ENCODE results near the gene TLN1.

TLN1 gene

DNA sequence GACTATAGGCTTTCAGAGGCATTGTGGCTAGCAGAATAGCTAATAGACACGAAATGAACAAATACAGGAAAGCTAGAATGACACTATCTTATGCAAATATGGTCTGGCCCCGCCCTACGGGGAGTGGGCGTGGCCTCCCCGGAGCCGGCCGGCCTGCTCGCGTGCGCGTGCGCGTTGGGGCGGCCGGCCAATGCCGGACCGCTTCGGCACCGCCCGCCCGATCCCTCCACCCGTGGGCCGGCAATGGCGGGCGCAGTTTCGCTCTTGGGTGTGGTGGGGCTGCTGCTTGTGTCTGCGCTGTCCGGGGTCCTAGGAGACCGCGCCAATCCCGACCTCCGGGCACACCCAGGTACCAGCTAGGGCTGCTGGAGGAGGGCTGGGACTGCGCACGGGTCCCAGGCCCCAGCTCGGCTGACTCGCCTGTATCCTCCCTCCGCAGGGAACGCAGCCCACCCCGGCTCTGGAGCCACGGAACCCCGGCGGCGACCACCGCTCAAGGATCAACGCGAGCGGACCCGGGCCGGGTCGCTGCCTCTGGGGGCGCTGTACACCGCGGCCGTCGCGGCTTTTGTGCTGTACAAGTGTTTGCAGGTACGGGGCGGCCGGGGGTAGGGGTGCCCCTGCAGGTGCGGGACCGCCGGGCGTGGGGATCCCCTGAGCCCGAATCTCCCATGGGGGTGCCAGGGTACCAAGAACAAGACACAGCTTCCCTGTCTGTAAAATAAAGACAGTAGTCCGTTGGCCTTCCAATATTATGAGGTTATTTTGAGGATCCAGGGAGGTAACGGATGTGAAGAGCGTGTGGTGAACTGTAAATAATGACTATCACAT, 73.6 kb downstream of the TLN1 start, which contains the start of gene CCDC107:
Gene CCDC107 (plus strand): TSS at position 156 of the 831 bp plus-strand sequence. CDS start 88 bp downstream, at position 244.
- DNase-seq, result peak; percentile 80

DNA sequence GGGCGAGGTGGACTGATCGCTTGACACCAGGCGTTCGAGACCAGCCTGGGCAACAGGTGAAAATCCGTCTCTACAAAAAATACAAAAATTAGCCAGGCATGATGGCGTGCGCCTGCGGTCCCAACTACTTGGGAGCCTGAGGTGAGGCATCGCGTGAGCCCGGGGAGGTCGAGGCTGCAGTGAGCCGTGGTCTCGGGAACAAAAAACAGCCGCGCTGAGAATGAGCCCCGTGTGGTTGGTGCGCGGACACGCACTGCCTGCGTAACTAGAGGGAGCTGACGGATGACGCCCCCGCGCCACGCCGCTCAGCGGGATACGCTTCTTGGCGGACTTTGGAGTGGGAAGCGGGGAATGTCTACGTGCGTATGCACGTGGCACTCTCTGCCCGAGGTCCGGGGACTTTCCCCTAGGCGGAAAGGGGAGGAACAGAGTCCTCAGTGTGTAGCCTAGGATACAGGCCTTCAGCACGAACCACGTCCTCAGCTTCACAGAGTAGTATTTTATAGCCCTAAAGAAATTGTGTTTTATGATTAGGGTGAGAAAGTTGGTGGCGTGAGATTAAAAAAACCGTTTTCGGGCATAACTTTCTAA, 74.4 kb downstream of the TLN1 start, which contains the start of gene RMRP:
Gene RMRP (minus strand): TSS at position 474 of the 591 bp plus-strand sequence.
- DNase-seq, result peak; percentile 75

DNA sequence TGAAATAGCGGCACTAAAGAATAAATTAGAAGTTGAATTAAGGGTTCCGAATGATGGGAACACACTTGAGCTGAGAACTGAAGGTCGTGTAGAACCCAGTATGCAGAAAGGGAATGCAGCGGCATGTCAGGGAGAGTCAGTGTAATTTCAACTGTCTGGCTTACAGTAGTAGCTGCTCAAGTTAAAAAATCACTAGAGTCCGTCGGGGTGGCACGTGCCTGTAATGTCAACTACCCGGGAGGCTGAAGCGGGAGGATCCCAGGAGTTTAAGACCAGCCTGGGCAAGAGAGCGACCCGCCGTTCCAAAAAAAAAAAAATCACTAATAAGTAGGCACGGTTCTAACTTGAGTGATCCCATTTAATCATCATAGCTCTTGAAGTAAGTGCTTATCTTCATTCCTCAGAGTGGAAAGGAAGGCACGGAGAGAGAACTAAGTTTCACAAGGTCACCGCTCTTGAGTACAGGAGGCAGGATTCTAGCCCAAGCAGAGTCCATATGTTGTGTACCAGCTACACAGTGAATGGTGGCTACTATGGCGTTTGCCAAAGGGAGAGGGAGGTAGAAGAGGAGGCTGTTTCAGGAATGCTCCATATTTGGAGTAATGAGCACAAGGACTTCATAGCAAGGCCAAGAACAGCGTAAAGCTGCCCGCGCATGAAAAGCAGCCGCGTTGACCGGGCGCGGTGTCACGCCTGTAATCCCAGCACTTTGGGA, 75.0 kb downstream of the TLN1 start:
- DNase-seq, result no peak

DNA sequence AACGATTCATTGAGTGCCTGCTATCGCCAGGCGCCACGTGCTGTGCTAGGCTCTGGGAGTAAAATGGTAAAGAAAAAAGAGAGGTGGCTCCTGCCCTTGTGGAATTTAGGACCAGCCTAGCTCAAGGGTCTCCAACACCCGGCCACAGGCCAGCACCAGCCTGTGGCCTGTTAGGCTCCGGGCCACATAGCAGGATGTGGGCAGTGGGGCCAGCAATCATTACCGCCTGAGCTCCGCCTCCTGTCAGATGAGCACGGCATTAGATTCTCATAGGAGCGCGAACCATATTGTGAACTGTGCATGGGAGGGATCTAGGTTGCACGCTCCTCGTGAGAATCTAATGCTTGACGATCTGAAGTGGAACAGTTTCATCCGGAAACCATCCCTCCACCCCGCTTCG, 75.6 kb downstream of the TLN1 start:
- no peak for DNase-seq

DNA sequence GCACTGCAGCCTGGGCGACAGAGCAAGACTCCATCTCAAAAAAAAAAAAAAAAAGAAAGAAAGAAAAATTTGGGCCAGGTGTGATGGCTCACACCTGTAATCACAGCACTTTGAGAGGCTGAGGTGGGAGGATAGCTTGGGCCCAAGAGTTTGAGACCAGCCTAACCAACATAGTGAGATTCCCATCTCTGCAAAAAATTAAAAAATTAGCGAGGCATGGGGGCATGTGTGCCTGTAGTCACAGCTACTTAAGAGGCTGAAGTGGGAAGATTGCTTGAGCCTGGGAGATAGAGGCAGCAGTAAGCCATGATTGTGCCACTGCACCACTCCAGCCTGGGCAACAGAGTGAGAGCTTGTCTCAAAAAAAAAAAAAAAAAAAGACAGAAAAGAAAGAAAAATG, 78.4 kb downstream of the TLN1 start:
- DNase-seq, result no peak

DNA sequence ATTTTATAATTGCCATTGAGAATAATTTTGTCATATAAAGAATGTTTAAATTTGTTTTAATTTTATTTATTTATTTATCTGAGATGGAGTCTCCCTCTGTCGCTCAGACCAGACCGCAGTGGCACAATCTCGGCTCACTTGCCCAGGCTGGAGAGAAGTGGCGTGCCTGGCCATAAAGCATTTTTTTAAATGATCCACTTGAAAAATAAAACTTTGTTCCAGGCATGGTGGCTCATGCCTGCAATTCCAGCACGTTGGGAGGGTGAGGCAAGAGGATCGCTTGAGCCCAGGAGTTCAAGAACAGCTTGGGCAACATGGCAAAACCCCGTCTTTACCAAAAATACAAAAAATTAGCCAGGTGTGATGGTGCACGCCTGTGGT, 79.2 kb downstream of the TLN1 start:
- DNase-seq, result no peak

DNA sequence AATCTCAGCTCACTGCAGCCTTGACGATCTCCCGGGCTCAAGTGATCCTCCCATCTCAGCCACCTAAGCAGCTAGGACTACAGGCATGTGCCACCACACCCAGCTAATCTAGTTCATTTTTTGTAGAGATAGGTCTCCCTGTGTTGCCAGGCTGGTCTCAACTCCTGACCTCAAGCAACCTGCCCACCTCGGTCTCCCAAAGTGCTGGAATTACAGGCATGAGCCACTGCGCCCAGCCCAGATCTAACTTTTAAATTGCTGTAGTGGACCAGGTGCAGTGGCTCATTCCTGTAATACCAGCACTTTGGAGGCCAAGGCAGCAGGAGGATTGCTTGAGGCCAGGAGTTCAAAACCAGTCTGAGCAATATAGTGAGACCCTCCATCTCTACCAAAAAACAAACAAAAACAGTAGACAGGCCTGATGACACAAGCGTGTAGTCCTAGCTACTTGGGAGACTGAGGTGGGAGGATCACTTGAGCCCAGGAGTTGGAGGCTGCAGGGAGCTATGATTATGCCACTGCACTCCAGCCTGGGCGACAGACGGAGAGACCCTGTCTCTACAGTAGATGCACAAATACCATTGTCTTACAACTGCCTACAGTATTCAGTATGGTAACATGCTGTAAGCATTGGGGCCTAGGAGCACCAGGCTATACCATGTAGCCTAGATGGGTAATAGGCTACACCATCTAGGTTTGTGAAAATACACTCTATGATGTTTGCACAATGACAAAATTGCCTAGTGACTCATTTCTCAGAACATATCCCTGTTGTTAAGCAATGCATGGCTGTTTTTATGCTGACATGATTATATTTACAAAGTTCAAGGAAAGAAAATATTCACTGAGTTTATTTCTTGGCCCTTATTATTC, 79.8 kb downstream of the TLN1 start:
- no peak for DNase-seq

DNA sequence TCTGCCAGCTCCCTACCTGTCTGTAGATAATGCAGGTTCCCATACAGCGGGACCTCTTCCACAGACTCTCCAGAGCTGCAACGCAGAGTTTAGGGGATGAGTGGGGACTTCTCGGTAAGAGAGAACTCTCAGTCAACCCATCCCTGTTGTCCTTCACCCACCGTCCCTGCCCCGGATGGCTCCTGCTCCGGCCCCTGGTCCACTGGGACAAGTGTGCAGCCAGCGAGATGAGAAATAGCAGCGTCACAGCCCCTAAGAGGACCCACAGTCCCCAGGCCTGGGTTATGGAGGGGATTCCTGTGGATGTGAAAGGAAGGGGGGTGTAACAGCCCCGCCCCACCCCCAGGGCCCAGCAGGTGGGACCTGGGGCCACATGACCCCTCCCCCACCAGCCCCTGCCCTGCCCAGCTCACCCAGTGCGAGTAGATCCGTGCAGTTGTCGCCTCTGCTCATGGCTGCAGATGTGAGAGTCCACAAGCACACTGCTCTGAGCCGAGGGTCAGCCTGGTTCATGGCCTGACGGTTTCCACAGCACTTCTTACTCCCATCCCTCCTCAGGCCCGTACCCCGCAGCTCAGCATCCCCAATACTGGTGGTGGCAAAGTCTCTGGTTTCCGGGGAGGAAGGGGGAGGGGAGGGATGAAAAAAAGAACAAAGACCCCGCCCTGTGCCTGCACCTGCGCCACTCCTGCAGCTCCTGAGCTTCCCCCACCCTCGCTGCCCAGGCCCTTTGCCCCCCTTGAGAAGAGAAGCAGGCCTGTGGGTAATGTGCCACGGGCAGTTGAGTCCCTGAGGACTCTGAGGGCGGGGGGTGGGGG, 81.4 kb downstream of the TLN1 start, which contains the start of gene SIT1:
Gene SIT1 (minus strand): TSS at position 591 of the 818 bp plus-strand sequence. CDS start 78 bp downstream, at position 513.
- DNase-seq, result no peak

DNA sequence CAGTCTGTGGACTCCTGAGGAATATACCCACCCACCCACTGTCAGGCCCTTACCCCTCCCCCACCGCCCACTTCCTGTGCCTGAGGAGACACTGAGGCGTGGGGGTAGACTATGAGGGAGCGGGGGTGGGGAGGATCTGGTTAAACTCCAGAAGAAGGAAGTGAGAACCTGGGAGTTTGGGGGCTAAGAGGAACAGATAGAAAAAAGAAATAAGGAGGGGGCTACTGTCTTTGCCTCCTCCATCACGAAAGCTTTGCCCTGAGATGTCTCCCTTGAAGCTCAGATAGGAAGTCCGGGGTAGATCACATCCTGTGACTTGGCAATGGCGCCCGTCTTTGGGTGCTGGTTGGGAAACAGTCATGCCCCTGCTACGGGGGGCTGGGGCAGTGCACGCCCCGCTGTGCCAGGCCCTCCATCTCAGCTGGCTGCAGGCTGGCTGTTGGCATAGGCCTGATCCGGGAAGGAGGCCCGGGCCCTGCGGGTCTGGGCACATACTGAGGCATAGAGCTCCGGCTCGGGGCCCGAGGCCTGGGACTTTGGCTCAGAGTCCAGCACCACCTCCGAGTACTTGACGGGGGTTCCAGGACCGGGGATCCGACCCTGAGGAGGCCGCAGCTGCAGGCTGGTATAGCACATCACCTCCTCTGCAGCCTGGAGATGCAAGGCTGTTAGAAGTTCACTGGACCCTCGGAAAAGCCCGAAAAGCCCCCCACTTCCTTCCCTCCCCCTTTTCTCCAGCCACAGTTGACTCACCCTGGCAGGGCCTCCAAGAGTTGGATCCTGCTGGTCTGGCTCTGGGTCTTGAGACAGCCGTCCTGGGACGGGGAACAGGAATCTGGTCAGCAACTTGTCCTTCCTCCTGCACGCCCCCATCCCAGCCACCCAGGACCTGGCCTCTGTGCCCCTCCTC, 82.3 kb downstream of the TLN1 start:
- DNase-seq, result peak; percentile 23

Data from T-helper 9 cell (primary cell).